HG03045 (cell line): Measurements from ENCODE around the gene ARFGAP3.
"Not testable (repeated sequence)": the region's sequence is repeated elsewhere in the genome, so short reads cannot be mapped to it uniquely, and the experiment has no call there.

Experiments
- ATAC-seq: cut with Tn5 transposase; IDR thresholded peaks from one replicate; pipeline ENCODE4 v1.9.1; 2021; ENCODE audit warnings: mild to moderate bottlenecking, moderate library complexity; ENCODE audit not compliant: unreplicated experiment

ARFGAP3 gene

GRCh38 chr22:42799061-42799460, 58.0 kb downstream of the ARFGAP3 start:
- no peak for ATAC-seq

GRCh38 chr22:42797011-42797410, 60.1 kb downstream of the ARFGAP3 start:
- ATAC-seq: no peak

GRCh38 chr22:42796081-42796480, 61.0 kb downstream of the ARFGAP3 start:
- no peak for ATAC-seq

GRCh38 chr22:42794551-42795510, 62.2 kb downstream of the ARFGAP3 start:
- ATAC-seq: no peak

- no peak for ATAC-seq
Measured at GRCh38 chr22:42793848-42794405, 63.1 kb downstream of the ARFGAP3 start.

GRCh38 chr22:42792909-42793847, 63.9 kb downstream of the ARFGAP3 start:
- ATAC-seq: no peak

- ATAC-seq: no peak
Measured at GRCh38 chr22:42792453-42792908, 64.6 kb downstream of the ARFGAP3 start.

GRCh38 chr22:42791721-42792452, 65.2 kb downstream of the ARFGAP3 start:
- ATAC-seq: no peak

GRCh38 chr22:42788466-42788865, 68.6 kb downstream of the ARFGAP3 start:
- ATAC-seq: no peak

GRCh38 chr22:42788021-42788420, 69.1 kb downstream of the ARFGAP3 start:
- ATAC-seq: no peak

GRCh38 chr22:42787357-42787736, 69.7 kb downstream of the ARFGAP3 start:
- ATAC-seq: no peak

- ATAC-seq: no peak
Measured at GRCh38 chr22:42786606-42787356, 70.3 kb downstream of the ARFGAP3 start.

GRCh38 chr22:42785706-42786499, 71.2 kb downstream of the ARFGAP3 start:
- ATAC-seq: no peak

- ATAC-seq: not testable (repeated sequence)
Measured at GRCh38 chr22:42782306-42782705, 74.8 kb downstream of the ARFGAP3 start.

- ATAC-seq: no peak
Measured at GRCh38 chr22:42780070-42780540, 77.0 kb downstream of the ARFGAP3 start.

- no peak for ATAC-seq
Measured at GRCh38 chr22:42777126-42777525, 79.9 kb downstream of the ARFGAP3 start.

GRCh38 chr22:42773167-42773566, 83.9 kb downstream of the ARFGAP3 start:
- no peak for ATAC-seq

- no peak for ATAC-seq
Measured at GRCh38 chr22:42772647-42773046, 84.4 kb downstream of the ARFGAP3 start.
